Calu3 (cell line): ENCODE data around the gene TYRP1. TPM values are rescaled to one million over a fixed set of nuclear protein-coding genes. Genes with fewer than 3 reads are reported as not detected.

Experiments
- BruUV-seq: library from RNA; stranded (reverse); fragments of 400-500 nt; replicated peaks from 2 replicates; lab custom pipeline; 2021; lab: Mats Ljungman, UMichigan
- CTCF ChIA-PET: fragments of 300-600 bp; sonication (Branson Sonifier 250); formaldehyde crosslinking; loops from one replicate; lab custom pipeline; 2022; ENCODE audit warnings: antibody characterized with exemption; lab: Charles Lee
- DNase-seq: peaks from one replicate; pipeline ENCODE4 v3.0.0; 2022
- H3K27ac Mint-ChIP-seq: one replicate; pipeline ENCODE4 v1.8.0; 2022; ENCODE audit warnings: mixed read lengths; ENCODE audit not compliant: unreplicated experiment
- H3K27me3 Mint-ChIP-seq: one replicate; pipeline ENCODE4 v1.8.0; 2022; ENCODE audit warnings: mixed read lengths; ENCODE audit not compliant: unreplicated experiment
- H3K36me3 Mint-ChIP-seq: one replicate; pipeline ENCODE4 v1.8.0; 2022; ENCODE audit warnings: mild to moderate bottlenecking, moderate library complexity, mixed read lengths; ENCODE audit not compliant: insufficient read depth, unreplicated experiment
- H3K4me1 Mint-ChIP-seq: one replicate; pipeline ENCODE4 v1.8.0; 2022; ENCODE audit warnings: mild to moderate bottlenecking, low read depth, mixed read lengths; ENCODE audit not compliant: unreplicated experiment
- H3K4me3 Mint-ChIP-seq: one replicate; pipeline ENCODE4 v1.8.0; 2022; ENCODE audit warnings: mild to moderate bottlenecking, low read depth, moderate library complexity, mixed read lengths; ENCODE audit not compliant: unreplicated experiment
- H3K9me3 Mint-ChIP-seq: one replicate; pipeline ENCODE4 v1.8.0; 2022; ENCODE audit warnings: low read depth, mixed read lengths; ENCODE audit not compliant: unreplicated experiment
- CTCF ChIP-seq: fragments of 200-600 bp; IDR thresholded peaks from one replicate; pipeline ENCODE4 v1.8.0; 2022; ENCODE audit warnings: antibody characterized with exemption; ENCODE audit not compliant: unreplicated experiment
- intact Hi-C: fragments of 100-400 bp; cut with micrococcal nuclease; formaldehyde crosslinking; loops from one replicate; pipeline ENCODE4 v1.10.0; 2022; ENCODE audit not compliant: unreplicated experiment
- total RNA-seq: library from RNA; stranded (reverse); gene quantifications from 2 replicates; pipeline ENCODE4 v1.2.3, GENCODE V29; 2022

Gene TYRP1
- total RNA-seq, 1 experiment from 2014 or later, result not detected

- Mint-ChIP-seq H3K4me1 (no peaks in the 10 kb centered on the region), H3K27ac (no peak overlapping the region), H3K27me3 (no peaks in the 10 kb centered on the region), H3K36me3 (no peaks in the 10 kb centered on the region), H3K9me3 (no peaks in the 10 kb centered on the region), H3K4me3 (no peak overlapping the region)
- CTCF ChIA-PET, result no interaction called here
- intact Hi-C loops, result no loop called here
- TF ChIP-seq CTCF, result no peak
- no peak for DNase-seq
- no TSS peak for BruUV-seq
Observed at GRCh38 chr9:12652973-12653372, 40.2 kb upstream of the TYRP1 start.

- intact Hi-C loops, result no loop called here
- no TSS peak for BruUV-seq
- no peaks in the 10 kb centered on the region for H3K36me3 Mint-ChIP-seq
Observed at GRCh38 chr9:12656803-12657202, 36.4 kb upstream of the TYRP1 start.

GRCh38 chr9:12657233-12657632 is 36.0 kb upstream of the TYRP1 start:
- CTCF ChIA-PET, result no interaction called here
- no peak overlapping the region for H3K27ac Mint-ChIP-seq
- H3K27me3 Mint-ChIP-seq, result no peaks in the 10 kb centered on the region
- no peak overlapping the region for H3K4me3 Mint-ChIP-seq
- no TSS peak for BruUV-seq
- no peaks in the 10 kb centered on the region for H3K4me1 Mint-ChIP-seq
- no peaks in the 10 kb centered on the region for H3K36me3 Mint-ChIP-seq
- no peak for TF ChIP-seq CTCF
- intact Hi-C loops, result no loop called here
- H3K9me3 Mint-ChIP-seq, result peaks cover 2% of the 10 kb centered on the region
- no peak for DNase-seq

More at GRCh38 chr9:12656803-12657202, 36.4 kb upstream of the TYRP1 start:
- CTCF ChIA-PET, result no interaction called here
- TF ChIP-seq CTCF, result no peak
- H3K9me3 Mint-ChIP-seq, result peaks cover 2% of the 10 kb centered on the region
- H3K4me3 Mint-ChIP-seq, result no peak overlapping the region
- no peaks in the 10 kb centered on the region for H3K4me1 Mint-ChIP-seq
- DNase-seq, result no peak
- H3K27ac Mint-ChIP-seq, result no peak overlapping the region
- H3K27me3 Mint-ChIP-seq, result no peaks in the 10 kb centered on the region

- no peak for DNase-seq
- Mint-ChIP-seq H3K4me1 (no peaks in the 10 kb centered on the region), H3K9me3 (peaks cover 2% of the 10 kb centered on the region), H3K27ac (no peak overlapping the region), H3K4me3 (no peak overlapping the region), H3K27me3 (no peaks in the 10 kb centered on the region), H3K36me3 (no peaks in the 10 kb centered on the region)
- TF ChIP-seq CTCF, result no peak
- no TSS peak for BruUV-seq
- CTCF ChIA-PET, result no interaction called here
- intact Hi-C loops, result no loop called here
Observed at GRCh38 chr9:12657998-12658397, 35.2 kb upstream of the TYRP1 start.
